Measurements from ENCODE around the gene MYO7B.
"Not testable (repeated sequence)": the region's sequence is repeated elsewhere in the genome, so short reads cannot be mapped to it uniquely, and the experiment has no call there.

MYO7B gene

GRCh38 chr2:127552846-127553245 lies 17.4 kb downstream of the MYO7B start:
- no peak for DNase-seq

GRCh38 chr2:127558911-127559310 lies 23.4 kb downstream of the MYO7B start:
- no peak for DNase-seq

GRCh38 chr2:127559454-127559853 lies 24.0 kb downstream of the MYO7B start:
- DNase-seq, result no peak

GRCh38 chr2:127560201-127560930 lies 24.9 kb downstream of the MYO7B start:
- DNase-seq, result peak; percentile 12

GRCh38 chr2:127560931-127561280 lies 25.4 kb downstream of the MYO7B start:
- peak; percentile 79 for DNase-seq

GRCh38 chr2:127561371-127561770 lies 25.9 kb downstream of the MYO7B start:
- DNase-seq, result no peak

GRCh38 chr2:127562936-127563335 lies 27.5 kb downstream of the MYO7B start:
- no peak for DNase-seq

GRCh38 chr2:127563458-127564428 lies 28.3 kb downstream of the MYO7B start:
- no peak for DNase-seq

- no peak for DNase-seq
Observed at GRCh38 chr2:127564429-127565260, 29.2 kb downstream of the MYO7B start.

- DNase-seq, result no peak
Observed at GRCh38 chr2:127565261-127566138, 30.0 kb downstream of the MYO7B start.

- no peak for DNase-seq
Observed at GRCh38 chr2:127566139-127566417, 30.6 kb downstream of the MYO7B start.

- DNase-seq, result no peak
Observed at GRCh38 chr2:127566576-127566975, 31.1 kb downstream of the MYO7B start.

GRCh38 chr2:127567351-127567854 lies 31.9 kb downstream of the MYO7B start:
- DNase-seq, result no peak

GRCh38 chr2:127568128-127568527 lies 32.6 kb downstream of the MYO7B start:
- no peak for DNase-seq

- no peak for DNase-seq
Observed at GRCh38 chr2:127569666-127570065, 34.2 kb downstream of the MYO7B start.

GRCh38 chr2:127570282-127571250 lies 35.1 kb downstream of the MYO7B start:
- peak; percentile 16 for DNase-seq

- not testable (repeated sequence) for DNase-seq
Observed at GRCh38 chr2:127572352-127572751, 36.9 kb downstream of the MYO7B start.

- DNase-seq, result no peak
Observed at GRCh38 chr2:127572841-127573240, 37.4 kb downstream of the MYO7B start.

- DNase-seq, result no peak
Observed at GRCh38 chr2:127573298-127573697, 37.8 kb downstream of the MYO7B start.

- DNase-seq, result no peak
Observed at GRCh38 chr2:127573771-127574170, 38.3 kb downstream of the MYO7B start.

- no peak for DNase-seq
Observed at GRCh38 chr2:127574656-127575055, 39.2 kb downstream of the MYO7B start.
